Gastroesophageal sphincter (tissue), 3 donors: ENCODE results near the gene LHX3.

Source experiments
- CTCF ChIP-seq, 4 experiments: fragments of 200-600 bp in 2 of 4; fragments of 450-650 bp in 2 of 4; sonication (generic) in 1 of 4; IDR thresholded peaks; one replicate each; pipeline ENCODE4 v1.5.1; 2017 to 2019; ENCODE audit warnings: antibody characterized with exemption in 4 of 4, mild to moderate bottlenecking in 2 of 4, moderate library complexity in 2 of 4
- POLR2A ChIP-seq, 2 donors: fragments of 450-650 bp; IDR thresholded peaks; one replicate each; pipeline ENCODE4 v1.6.1; 2017; ENCODE audit warnings: antibody characterized with exemption in 2 of 2, mild to moderate bottlenecking in 2 of 2, moderate library complexity in 1 of 2

GRCh38 chr9:136233411-136233810, 28.5 kb upstream of the LHX3 start:
- TF ChIP-seq POLR2A (IDR thresholded peaks at IDR 0.05) (no peak), CTCF (IDR thresholded peaks at IDR 0.05) (no peak)
